HCEC 1CT (cell line): ENCODE data around the gene RNF225.
A peak's percentile ranks its signal among the peaks of the same experiment; 100 is the strongest.
"Not testable (repeated sequence)": the region's sequence is repeated elsewhere in the genome, so short reads cannot be mapped to it uniquely, and the experiment has no call there.

Source experiments
- DNase-seq: peaks from one replicate; pipeline ENCODE4 v3.0.0-alpha.2; 2017

Gene RNF225

DNA sequence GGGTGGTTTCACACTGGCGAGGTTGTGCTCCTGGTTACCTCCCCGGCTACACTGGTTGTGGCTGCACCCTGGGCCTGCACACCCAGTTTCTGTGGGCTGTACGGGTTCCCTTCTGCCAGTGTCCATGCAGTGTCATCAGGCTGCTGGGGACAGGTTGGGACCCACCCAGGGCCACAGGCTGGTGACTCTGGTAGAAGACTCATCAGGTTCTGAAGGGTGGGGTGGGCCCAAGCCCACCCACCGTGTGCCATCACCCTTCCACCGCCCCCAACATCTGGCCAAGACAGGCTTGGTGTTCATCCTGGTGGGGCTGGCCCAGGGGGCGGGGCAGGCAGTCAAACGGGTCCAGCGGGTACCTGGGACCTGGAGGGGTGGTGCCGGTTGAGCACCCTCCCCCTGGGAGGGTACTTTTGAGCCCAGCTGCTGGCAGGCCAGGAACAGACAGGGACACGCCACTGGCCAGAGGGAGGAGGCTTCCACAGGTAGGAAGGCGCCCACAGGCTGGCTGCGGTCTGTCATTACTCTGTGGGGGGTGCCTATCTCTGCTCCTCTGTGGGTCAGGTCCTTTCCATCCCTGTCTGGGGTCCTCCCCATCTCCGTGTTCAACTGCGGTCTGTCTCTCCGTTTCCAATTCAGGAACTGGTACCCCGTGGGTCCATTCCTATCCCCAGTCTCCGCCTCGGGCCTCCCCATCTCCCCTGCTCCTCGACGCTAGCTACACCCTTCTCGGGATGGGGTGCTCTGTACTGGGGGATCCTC, at the start of gene RNF225:
RNF225 (plus strand) TSS at position 437 of the 759 bp plus-strand sequence. CDS start 434 bp downstream, outside the sequence.
- peak; percentile 9 for DNase-seq

DNA sequence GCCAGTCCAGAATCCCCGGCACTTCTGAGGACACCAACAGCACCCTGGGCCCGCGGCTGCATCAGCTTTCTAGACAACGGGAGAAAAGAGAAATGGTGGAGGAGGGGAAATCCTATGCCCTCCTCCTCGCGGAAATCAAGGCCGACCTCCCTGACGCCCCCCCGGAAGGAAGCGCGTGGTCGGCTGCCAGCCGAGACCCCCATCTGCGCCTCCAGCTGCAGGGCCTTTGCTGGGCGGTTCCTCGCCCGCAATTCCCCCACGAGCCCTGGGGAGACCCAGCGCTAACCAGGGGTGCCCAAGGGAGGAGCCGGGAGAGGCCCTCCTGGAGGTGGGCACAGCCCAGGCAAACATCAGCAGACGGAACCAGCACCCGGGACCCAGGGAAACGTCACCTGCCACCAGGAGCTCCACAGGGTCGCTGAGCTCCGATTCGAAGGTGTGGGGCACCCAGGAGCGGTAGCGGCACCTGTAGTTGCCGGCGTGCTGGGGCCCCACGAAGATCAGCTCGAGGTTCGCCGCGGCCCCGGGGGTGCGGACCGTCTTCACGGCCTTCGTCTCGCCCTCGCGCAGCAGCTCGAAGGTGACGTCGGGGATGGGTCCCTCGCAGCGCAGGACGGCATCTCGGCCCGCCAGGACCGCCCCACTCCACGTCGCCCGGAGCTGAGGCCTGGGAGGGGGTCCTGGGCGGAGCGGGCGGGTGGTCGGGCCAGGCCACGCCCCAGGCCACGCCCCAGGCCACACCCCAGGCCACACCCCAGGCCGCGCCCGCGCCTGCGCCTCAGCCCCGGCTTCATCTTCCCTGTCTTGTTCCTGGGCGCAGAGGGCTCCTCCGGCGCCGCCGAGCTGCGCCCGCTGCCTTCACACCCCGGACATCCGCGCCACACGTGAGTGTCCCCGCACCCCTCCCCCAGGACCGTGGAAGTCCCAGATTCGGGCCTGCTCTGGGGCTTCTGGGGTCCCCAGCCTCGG, 48.2 kb upstream of the RNF225 start:
- DNase-seq: peak; percentile 35

DNA sequence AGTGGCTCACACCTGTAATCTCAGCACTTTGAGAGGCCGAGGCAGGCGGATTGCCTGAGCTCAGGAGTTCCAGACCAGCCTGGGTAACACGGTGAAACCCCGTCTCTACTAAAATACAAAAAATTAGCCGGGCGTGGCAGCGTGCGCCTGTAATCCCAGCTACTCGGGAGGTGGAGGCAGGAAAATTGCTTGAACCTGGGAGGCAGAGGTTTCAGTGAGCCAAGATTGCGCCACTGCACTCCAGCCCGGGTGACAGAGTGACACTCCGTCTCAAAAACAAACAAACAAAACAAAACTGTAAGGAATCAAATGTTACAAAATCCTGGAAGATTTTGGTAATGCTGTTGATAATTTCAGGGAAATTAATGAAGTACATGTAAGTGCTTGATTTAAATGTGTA, 47.4 kb upstream of the RNF225 start:
- not testable (repeated sequence) for DNase-seq

DNA sequence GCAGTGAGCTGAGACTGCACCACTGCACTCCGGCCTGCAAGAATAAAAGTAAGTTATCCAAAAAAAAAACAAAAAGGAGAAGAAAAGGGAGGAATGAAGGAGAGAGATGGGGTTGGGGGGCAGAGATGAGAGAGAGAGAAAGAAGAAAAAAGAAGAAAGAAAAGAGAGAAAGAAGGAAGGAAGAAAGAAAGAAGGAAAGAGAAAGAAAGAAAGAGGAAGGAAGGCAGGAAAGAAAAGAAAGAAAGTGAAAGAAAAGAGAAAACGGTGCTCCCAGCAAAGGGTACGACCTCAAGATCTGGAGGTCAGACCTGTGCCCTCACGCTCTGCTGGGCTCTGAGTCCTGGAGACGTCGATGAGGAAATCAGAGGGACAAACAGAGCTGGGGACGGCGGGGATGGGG, 45.9 kb upstream of the RNF225 start:
- no peak for DNase-seq

DNA sequence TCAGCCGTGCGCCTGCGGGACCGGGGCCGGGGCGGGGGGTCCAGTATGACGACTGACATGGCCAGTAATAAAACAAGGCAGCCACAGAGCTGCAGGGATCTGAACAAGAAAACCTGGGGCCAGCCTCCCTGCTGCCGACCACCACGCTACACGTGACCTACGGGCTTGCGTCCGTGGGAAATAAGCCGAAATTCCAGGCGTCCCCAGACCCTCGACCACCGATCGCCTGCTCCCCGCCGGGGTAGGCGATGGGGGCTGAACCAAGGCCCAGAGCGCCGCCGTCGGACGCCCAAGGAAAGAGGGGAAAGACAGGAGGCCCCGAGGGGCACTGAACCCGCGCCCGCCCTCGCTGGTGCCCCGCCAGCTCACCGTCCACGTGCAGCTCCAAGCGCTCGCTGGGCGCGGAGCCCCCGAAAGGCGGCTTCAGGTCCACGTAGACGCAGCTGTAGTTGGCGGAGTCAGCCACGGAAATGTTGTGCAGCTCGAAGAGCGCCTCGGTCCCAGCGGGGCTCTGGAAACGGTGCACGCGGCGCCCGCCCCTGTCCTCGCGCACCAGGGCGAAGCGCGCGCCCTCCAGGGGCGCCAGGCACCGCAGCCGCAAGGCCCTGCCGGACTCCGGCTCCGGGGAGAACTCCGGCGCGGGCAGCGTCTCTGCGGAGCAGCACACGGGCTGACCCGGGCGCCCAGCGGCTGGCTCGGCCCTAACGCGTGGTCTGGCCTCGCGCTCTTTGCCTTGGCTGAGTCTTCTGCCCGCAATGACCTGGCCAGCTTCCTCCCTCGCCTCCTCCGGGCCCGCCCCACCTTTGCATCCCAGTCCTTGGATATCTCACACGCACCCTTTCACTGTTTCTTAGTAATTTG, 45.2 kb upstream of the RNF225 start:
- DNase-seq: no peak

DNA sequence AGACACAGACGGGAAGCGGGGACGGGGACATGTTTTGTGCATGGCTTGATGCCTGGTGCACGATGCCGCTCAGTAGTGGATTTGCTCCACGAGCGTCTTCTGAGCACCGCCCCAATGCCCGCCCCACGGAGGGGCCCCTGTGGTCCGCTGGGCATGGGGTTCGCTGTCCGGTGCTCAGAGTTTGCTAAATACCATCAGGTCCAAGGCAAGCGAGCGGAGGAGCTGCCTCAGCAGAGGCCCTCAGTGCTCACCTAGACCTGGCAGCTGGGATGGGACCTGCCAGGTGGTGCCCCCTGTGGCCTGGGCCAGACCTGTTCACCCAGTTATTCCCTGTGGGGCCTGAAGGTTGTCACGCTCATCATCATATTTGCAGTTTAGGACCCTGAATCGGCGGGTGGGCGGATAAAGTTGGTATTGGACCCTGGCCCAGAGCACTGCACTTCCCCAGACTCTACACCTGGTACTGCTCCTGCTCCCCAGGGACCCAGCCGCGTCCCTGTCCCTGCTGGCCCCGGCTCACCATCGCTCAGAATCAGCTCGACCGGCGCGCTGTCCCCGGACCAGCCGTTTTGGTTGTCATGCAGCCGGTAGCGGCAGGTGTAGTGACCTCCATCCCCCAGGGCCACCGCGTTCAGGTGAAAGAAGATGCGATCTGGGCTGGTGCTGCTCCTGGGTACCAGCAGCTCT, 44.4 kb upstream of the RNF225 start:
- DNase-seq: no peak

DNA sequence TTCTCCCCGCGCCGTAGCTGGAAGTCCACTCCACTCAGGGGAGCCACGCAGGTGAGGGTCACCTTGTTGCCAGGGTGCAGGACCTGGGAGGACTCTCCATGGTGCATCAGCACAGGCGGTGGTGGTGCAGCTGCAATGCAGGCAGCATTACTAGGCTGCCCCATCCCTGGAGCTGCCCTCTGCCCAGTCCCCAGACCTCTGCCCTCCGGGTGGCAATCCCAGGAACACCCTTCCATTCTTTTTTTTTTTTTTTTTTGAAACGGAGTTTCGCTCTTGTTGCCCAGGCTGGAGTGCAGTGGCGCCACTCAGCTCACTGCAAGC, 43.9 kb upstream of the RNF225 start:
- DNase-seq: no peak

DNA sequence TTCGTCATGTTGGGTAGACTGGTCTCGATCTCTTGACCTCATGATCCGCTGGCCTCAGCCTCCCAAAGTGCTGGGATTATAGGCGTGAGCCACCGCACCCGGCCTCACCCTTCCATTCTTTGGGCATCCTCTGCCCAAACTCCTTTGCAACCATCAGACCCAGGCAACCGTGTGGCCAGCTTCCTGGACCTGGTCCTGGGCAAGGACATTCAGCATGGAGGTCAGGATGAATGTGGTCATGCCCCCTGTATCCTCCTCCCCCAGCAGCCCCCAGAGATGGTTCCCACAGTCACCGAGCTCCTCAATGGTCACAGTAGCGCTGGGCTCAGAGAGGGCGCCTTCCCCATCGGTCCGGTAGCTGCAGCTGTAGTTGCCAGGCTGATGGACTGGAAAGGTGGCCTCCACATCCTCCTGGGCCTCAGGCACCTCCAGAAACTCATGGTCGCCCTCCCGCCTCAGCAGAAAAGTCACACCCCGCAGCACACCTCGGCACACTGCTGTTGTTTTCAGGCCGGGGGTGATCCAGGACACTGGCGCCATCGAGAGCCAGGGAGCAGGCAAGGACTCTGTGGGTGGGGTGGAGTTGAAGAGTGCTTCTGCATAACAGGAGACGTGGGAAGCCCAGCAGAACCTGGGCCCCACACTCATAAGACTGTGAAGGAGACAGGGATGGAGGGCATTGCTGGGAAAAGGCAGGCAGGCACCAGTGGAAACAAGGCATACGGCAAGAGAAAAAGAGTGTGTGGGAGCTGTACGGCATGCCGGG, 43.3 kb upstream of the RNF225 start:
- no peak for DNase-seq

DNA sequence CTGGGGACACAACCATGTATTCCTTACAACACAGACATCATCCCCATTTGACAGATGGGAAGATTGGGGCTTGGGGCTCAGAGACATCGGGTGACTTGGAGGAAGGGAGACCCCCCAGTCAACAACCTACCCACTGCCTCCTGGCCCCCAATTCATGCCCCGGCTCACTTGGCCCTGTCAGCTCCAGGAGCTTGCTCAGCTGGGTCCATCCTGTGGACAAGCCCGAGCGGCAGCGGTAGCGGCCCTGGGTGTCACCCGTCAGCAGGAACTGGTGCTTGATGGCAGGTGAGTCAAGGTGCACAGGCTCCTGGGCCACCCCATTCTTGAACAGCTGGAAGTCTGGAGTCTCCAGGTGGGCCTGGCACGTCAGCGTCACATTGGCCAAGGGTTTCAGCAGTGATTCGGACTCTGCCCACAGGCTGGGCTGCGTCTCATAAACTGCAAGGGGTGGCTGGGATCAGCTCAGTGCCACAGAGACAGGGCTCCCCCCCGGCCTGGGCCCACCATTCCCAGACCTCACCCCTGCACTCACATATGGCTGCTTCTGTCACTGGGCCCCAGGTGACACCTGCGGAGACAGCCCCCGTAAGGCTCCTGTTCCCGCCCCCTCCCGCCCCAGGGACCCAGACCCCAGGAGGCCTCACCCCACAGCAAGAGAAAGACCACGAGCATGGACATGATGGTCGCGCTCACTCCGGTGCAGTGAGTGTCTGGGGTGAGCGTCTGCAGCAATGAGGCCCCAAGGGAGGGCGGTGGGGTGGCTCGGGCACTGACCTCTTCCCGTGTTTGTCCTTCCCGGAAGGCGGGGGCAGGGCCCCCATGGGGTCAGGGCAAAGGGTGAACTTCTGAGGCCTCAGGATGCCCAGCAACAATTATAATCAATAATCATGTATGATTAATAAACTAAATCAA, 42.4 kb upstream of the RNF225 start, which contains the start of gene A1BG:
A1BG (minus strand) TSS at position 733 of the 912 bp plus-strand sequence; CDS start at position 678, 55 bp downstream.
- DNase-seq: no peak

DNA sequence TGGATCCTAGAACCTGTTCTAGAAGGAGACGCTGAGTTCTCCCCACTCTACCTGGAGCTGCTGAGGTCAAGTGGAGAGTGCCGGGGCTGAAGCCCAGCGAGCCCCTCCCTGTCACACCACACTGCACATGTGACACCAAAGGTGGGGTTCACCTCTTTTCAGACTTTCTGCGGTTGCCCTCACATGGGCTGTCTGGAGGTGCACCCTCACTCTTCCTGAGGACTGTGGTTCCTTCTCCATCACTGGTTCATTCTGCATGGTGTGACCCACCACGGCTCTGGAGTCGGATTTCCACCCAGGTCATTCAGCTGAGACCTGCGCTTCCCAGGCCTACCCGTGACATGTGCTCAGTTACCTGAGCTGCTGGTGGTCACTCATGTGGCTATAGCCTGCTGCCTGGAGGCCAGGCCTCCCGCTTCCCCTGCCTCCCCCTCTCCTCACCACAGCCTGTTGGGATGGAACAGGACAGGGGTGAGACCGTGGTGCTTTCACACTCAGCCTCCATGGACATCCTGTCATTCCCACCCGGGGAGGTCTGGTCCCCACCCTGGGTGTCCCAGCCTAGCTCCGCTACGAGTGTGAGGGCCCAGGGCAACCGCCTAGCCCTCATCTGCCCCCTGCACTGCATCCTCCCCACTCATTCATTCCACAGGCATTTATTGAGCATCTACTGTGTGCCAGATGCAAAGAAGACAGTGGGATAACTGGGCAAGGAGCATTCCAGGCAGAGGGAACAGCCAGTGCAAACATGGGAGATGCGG, 41.6 kb upstream of the RNF225 start:
- DNase-seq: no peak

DNA sequence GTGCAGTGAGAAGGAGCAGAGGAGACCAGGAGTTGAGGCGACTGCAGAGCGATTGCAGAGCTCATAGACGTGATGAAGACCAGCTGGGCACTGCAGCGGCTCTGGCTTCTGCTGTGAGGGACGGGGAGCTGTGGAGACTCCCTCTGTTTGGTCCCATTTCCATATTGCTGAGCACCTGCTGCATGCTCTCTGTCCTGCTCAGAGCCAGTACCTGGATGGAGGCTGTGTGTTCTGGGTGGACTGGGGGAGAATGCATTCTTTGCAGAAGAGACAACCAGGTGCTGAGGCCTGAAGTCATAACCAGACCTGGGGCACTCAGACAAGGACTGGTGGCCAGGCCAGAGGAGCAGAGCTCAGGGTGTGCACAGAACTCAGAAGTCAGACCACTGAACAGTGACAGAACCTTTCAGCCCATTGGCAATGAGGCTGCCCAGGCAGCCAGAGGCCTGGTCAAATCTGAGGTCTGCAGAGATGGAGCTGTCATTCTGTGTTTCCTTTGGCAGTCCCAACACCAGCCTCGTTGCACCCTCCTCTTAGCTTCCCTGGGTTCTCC, 40.9 kb upstream of the RNF225 start:
- no peak for DNase-seq

DNA sequence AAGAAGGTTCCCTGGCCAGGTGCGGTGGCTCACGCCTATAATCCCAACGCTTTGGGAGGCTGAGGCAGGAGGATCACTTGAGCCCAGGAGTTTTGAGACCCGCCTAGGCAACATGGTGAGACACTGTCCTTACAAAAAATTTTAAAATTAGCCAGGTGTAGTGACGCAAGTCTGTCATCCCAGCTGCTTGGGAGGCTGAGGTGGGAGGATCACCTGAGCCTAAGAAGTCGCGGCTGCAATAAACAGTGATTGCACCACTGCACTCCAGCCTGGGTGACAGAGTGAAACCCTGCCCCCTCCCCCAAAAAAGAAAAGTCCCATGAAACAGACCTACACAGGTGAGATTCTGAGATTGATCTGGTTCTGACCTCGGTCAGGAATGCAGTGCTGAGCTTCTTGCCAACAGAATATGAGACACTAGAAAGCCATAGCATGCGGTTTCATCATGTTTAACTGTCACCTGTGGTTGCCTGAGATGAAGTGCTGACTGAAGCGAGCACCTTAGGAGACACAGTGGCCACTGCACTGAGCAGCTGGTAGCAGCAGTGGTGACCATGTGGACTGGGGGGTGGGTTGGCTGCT, 40.1 kb upstream of the RNF225 start:
- no peak for DNase-seq

DNA sequence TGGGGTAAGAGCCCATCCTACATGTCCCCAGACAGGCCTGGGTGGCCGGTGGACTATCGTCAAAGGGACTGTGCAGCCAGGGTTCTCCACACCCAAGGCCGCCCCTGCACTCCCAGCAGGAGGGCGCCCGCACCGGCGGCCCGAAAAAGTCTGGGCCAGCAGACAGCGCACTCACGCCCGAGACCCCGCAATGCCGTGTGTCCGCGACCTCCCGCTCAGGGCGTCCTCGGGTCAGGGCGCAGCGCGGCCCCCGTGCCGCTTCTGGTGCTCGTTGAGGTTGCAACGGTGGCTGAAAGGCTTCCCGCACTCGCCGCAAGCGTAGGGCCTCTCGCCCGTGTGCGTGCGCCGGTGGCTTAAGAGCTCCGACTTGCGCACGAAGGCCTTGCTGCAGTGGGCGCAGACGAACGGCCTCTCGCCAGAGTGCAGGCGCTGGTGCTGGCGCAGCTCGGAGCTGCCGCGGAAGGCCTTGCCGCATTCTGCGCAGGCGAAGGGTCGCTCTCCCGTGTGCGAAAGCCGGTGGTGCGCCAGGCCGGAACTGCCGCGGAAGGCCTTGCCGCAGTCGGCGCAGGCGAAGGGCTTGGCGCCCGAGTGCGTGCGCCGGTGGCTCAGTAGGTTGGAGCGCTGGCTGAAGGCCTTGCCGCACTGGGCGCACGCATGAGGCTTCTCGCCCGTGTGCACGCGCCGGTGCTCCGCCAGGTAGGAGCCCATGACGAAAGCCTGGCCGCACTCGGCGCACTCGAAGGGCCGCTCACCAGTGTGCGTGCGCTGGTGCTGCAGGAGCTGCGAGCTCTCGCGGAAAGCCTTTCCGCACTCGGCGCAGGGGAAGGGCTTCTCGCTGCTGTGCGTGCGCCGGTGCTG, 39.3 kb upstream of the RNF225 start:
- no peak for DNase-seq

DNA sequence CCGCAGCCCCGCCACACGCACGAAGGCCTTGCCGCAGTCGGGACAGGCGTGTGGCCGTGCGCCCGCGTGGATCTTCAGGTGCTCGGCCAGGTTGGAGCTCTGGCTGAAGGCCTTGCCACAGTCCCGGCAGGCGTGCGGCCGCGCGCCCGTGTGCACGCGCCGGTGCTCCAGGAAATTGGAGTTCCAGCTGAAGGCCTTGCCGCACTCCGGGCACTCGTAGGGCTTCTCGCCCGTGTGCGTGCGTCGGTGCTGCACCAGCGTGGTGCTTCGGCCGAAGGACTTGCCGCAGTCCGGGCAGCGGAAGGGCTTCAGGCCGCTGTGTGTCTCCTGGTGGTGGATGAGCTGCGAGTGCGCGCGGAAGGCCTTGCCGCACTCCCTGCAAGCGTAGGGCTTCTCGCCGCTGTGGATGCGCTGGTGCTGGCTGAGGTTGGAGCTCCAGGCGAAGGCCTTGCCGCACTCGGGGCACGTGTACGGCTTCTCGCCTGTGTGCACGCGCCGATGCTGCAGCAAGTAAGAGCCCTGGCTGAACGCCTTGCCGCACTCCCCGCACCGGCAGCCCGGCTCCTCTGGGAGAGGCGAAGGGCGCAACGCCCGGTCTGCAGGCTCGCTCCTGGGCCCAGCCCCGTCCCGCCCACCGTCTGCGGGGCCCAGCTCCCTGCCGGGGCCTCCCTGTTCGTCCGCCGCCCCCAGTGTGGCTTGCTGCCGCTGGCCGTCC, 38.5 kb upstream of the RNF225 start:
- DNase-seq: no peak

DNA sequence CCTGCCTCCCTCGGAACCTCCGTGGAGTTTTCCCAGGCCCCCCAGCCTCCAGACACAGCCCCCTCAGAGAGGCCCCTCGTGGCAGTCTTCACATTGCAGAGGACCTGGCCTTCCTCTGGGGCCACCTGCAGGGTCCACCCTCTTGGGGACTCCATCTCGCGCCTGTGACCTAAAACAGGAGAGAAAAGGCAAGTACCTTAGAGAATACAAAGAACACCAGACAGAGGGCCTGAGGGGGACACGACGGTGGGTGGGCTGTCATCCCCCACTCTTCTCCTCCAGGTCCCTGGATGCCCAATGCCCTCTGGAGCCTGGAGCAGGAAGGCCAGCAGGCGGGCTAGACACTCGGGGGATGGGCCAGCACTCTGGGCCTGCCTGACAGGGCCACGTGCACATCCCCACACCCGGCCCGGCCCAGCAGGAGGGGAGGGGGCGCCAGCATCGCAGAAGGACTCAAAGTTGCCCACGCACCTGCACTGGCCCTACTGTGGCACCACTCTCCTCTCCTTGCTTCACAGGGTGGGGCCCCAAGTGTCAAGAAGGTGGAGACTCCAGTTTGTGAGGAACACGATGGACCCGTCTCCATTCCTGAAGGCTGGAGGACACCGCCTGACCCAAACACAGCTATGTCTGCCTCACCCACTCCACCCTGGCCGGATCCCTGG, 37.8 kb upstream of the RNF225 start:
- DNase-seq: no peak

DNA sequence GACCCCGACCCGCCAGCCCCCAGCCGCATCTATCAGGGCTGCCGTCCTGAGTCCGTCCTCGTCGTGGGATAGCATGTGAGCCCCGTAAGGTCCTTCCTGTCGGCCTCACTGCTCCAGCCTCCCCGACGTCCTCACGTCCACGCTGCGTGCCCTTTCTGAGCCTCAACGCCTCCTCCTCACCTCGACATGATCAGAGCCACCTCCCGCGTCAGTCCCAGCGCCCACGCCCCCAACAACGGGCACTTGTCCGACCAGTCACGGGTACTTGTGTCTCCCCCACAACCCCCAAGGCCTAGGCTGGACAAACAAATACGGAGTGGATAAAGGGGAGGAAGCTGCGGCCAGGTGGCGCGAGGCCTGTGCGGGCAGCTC, 33.6 kb upstream of the RNF225 start:
- peak; percentile 37 for DNase-seq
